WTC11 (cell line): ENCODE data around the gene ARX.

Source experiments
- ATF1 ChIP-seq: sonication (generic); formaldehyde crosslinking; IDR thresholded peaks from 2 replicates; pipeline ENCODE4 v1.8.1; 2023; ENCODE audit warnings: mild to moderate bottlenecking, moderate library complexity, missing genetic modification reagents
- NR3C1 ChIP-seq: sonication (generic); formaldehyde crosslinking; conservative IDR thresholded peaks from 2 replicates; pipeline ENCODE4 v1.8.1; 2023; ENCODE audit warnings: low read depth, mild to moderate bottlenecking, missing genetic modification reagents
- RELA ChIP-seq: sonication (generic); formaldehyde crosslinking; IDR thresholded peaks from 2 replicates; pipeline ENCODE4 v1.8.1; 2022; ENCODE audit warnings: missing genetic modification reagents, mild to moderate bottlenecking, borderline replicate concordance
- SP1 ChIP-seq: sonication (generic); formaldehyde crosslinking; conservative IDR thresholded peaks from 2 replicates; pipeline ENCODE4 v1.8.1; 2022; ENCODE audit warnings: missing genetic modification reagents
- TCF7 ChIP-seq: sonication (generic); formaldehyde crosslinking; IDR thresholded peaks from 2 replicates; pipeline ENCODE4 v1.8.0; 2022; ENCODE audit warnings: mild to moderate bottlenecking, low read depth, missing genetic modification reagents, moderate library complexity
- TEAD4 ChIP-seq: sonication (generic); formaldehyde crosslinking; IDR thresholded peaks from 2 replicates; pipeline ENCODE4 v1.8.0; 2022; ENCODE audit warnings: mild to moderate bottlenecking, missing genetic modification reagents
- ZNF138 ChIP-seq: sonication (generic); formaldehyde crosslinking; conservative IDR thresholded peaks from 2 replicates; pipeline ENCODE4 v1.8.1; 2022; ENCODE audit warnings: mild to moderate bottlenecking, moderate library complexity, missing genetic modification reagents
- TF ChIP-seq, protein P1 (sequence below): fragments of 250-450 bp; sonication (Bioruptor Pico); IDR thresholded peaks from 2 replicates; pipeline ENCODE4 v2.1.2; 2022; ENCODE audit warnings: mild to moderate bottlenecking, moderate library complexity
- TF ChIP-seq, protein P2 (sequence below): fragments of 200-600 bp; IDR thresholded peaks from 2 replicates; pipeline ENCODE4 v1.8.0; 2022; ENCODE audit warnings: antibody characterized with exemption
- TF ChIP-seq, protein P3 (sequence below): sonication (generic); formaldehyde crosslinking; IDR thresholded peaks from 2 replicates; pipeline ENCODE4 v1.8.1; 2022; ENCODE audit warnings: missing genetic modification reagents, borderline replicate concordance
- TF ChIP-seq, protein P4 (sequence below): sonication (generic); formaldehyde crosslinking; conservative IDR thresholded peaks from 2 replicates; pipeline ENCODE4 v1.8.1; 2022; ENCODE audit warnings: mild to moderate bottlenecking, missing genetic modification reagents
- TF ChIP-seq, protein P5 (sequence below): sonication (generic); formaldehyde crosslinking; conservative IDR thresholded peaks from 2 replicates; pipeline ENCODE4 v1.8.1; 2023; ENCODE audit warnings: mild to moderate bottlenecking, low read depth, missing genetic modification reagents, moderate library complexity
- TF ChIP-seq, protein P6 (sequence below): fragments of 250-450 bp; sonication (Bioruptor Pico); IDR thresholded peaks from 2 replicates; pipeline ENCODE4 v1.9.0; 2021; ENCODE audit warnings: mild to moderate bottlenecking
- TF ChIP-seq, protein P7 (sequence below): sonication (generic); formaldehyde crosslinking; IDR thresholded peaks from 2 replicates; pipeline ENCODE4 v1.8.1; 2023; ENCODE audit warnings: mild to moderate bottlenecking, missing genetic modification reagents, moderate library complexity

DNA sequence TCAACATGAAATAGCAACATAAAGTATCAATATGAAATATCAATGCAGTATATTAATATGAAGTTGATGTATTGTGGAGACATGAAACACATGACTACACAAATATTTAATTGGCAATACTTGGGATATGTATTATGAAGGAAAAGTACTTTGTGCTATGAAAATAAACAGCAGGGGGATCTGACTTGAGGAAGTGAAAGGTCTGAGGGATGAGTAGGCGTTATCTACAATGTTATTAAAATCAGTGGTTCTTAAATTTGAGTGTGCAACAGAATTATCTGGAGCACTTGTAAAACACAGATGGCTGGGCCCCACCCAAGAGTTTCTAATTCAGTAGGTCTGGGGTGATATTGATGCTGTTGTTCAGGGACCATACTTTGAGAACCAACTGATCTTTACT, 27.4 kb upstream of the ARX start:
- TF ChIP-seq, protein P1, sequence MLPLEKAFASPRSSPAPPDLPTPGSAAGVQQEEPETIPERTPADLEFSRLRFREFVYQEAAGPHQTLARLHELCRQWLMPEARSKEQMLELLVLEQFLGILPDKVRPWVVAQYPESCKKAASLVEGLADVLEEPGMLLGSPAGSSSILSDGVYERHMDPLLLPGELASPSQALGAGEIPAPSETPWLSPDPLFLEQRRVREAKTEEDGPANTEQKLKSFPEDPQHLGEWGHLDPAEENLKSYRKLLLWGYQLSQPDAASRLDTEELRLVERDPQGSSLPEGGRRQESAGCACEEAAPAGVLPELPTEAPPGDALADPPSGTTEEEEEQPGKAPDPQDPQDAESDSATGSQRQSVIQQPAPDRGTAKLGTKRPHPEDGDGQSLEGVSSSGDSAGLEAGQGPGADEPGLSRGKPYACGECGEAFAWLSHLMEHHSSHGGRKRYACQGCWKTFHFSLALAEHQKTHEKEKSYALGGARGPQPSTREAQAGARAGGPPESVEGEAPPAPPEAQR (CRISPR knock-in tag), result no peak
- TF ChIP-seq, protein P2, sequence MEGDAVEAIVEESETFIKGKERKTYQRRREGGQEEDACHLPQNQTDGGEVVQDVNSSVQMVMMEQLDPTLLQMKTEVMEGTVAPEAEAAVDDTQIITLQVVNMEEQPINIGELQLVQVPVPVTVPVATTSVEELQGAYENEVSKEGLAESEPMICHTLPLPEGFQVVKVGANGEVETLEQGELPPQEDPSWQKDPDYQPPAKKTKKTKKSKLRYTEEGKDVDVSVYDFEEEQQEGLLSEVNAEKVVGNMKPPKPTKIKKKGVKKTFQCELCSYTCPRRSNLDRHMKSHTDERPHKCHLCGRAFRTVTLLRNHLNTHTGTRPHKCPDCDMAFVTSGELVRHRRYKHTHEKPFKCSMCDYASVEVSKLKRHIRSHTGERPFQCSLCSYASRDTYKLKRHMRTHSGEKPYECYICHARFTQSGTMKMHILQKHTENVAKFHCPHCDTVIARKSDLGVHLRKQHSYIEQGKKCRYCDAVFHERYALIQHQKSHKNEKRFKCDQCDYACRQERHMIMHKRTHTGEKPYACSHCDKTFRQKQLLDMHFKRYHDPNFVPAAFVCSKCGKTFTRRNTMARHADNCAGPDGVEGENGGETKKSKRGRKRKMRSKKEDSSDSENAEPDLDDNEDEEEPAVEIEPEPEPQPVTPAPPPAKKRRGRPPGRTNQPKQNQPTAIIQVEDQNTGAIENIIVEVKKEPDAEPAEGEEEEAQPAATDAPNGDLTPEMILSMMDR, result no peak
- no peak for TF ChIP-seq NR3C1 (CRISPR knock-in tag)
- TF ChIP-seq, protein P3, sequence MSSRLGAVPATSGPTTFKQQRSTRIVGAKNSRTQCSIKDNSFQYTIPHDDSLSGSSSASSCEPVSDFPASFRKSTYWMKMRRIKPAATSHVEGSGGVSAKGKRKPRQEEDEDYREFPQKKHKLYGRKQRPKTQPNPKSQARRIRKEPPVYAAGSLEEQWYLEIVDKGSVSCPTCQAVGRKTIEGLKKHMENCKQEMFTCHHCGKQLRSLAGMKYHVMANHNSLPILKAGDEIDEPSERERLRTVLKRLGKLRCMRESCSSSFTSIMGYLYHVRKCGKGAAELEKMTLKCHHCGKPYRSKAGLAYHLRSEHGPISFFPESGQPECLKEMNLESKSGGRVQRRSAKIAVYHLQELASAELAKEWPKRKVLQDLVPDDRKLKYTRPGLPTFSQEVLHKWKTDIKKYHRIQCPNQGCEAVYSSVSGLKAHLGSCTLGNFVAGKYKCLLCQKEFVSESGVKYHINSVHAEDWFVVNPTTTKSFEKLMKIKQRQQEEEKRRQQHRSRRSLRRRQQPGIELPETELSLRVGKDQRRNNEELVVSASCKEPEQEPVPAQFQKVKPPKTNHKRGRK (CRISPR knock-in tag), result no peak
- TF ChIP-seq ZNF138 (CRISPR knock-in tag), result no peak
- TF ChIP-seq, protein P4, sequence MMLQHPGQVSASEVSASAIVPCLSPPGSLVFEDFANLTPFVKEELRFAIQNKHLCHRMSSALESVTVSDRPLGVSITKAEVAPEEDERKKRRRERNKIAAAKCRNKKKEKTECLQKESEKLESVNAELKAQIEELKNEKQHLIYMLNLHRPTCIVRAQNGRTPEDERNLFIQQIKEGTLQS (CRISPR knock-in tag), result no peak
- no peak for TF ChIP-seq RELA
- TF ChIP-seq ATF1 (CRISPR knock-in tag), result no peak
- TF ChIP-seq, protein P5, sequence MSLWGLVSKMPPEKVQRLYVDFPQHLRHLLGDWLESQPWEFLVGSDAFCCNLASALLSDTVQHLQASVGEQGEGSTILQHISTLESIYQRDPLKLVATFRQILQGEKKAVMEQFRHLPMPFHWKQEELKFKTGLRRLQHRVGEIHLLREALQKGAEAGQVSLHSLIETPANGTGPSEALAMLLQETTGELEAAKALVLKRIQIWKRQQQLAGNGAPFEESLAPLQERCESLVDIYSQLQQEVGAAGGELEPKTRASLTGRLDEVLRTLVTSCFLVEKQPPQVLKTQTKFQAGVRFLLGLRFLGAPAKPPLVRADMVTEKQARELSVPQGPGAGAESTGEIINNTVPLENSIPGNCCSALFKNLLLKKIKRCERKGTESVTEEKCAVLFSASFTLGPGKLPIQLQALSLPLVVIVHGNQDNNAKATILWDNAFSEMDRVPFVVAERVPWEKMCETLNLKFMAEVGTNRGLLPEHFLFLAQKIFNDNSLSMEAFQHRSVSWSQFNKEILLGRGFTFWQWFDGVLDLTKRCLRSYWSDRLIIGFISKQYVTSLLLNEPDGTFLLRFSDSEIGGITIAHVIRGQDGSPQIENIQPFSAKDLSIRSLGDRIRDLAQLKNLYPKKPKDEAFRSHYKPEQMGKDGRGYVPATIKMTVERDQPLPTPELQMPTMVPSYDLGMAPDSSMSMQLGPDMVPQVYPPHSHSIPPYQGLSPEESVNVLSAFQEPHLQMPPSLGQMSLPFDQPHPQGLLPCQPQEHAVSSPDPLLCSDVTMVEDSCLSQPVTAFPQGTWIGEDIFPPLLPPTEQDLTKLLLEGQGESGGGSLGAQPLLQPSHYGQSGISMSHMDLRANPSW, result no peak
- no peak for TF ChIP-seq SP1 (CRISPR knock-in tag)
- TF ChIP-seq, protein P6, sequence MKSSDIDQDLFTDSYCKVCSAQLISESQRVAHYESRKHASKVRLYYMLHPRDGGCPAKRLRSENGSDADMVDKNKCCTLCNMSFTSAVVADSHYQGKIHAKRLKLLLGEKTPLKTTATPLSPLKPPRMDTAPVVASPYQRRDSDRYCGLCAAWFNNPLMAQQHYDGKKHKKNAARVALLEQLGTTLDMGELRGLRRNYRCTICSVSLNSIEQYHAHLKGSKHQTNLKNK, result no peak
- no peak for TF ChIP-seq TCF7
- TF ChIP-seq, protein P7, sequence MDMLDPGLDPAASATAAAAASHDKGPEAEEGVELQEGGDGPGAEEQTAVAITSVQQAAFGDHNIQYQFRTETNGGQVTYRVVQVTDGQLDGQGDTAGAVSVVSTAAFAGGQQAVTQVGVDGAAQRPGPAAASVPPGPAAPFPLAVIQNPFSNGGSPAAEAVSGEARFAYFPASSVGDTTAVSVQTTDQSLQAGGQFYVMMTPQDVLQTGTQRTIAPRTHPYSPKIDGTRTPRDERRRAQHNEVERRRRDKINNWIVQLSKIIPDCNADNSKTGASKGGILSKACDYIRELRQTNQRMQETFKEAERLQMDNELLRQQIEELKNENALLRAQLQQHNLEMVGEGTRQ (CRISPR knock-in tag), result no peak
- no peak for TF ChIP-seq TEAD4
